ENCODE measurements around the gene BBX.

DNA sequence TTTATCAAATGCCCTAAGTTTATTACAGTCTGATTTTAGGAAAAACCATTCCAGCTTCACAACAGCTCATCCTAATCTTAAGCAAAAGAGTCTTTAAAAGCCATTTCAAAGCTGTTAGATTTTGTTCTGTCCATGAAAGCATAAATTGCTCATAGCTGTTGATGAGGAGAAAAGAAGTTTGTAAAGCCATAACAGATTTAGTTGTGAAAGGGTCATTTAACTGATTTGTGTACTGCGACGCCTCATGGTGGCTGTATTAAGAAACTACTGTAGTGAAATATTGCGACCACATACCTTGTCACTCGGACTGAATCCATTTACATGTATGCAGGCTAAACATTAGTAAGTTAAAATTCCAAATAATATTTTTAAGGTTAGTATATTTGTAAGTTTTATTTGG lies 20.9 kb downstream of the BBX start:
- TF ChIP-seq, protein P1, sequence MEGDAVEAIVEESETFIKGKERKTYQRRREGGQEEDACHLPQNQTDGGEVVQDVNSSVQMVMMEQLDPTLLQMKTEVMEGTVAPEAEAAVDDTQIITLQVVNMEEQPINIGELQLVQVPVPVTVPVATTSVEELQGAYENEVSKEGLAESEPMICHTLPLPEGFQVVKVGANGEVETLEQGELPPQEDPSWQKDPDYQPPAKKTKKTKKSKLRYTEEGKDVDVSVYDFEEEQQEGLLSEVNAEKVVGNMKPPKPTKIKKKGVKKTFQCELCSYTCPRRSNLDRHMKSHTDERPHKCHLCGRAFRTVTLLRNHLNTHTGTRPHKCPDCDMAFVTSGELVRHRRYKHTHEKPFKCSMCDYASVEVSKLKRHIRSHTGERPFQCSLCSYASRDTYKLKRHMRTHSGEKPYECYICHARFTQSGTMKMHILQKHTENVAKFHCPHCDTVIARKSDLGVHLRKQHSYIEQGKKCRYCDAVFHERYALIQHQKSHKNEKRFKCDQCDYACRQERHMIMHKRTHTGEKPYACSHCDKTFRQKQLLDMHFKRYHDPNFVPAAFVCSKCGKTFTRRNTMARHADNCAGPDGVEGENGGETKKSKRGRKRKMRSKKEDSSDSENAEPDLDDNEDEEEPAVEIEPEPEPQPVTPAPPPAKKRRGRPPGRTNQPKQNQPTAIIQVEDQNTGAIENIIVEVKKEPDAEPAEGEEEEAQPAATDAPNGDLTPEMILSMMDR (IDR thresholded peaks at IDR 0.05), result no peak
- TF ChIP-seq POLR2A (IDR thresholded peaks at IDR 0.05), result no peak

Measured in lower leg skin (tissue), 3 donors.